H1 (cell line): ENCODE data around the gene MECR. TPM values are rescaled to one million over a fixed set of nuclear protein-coding genes. Genes with fewer than 3 reads are reported as not detected.
A peak's percentile ranks its signal among the peaks of the same experiment; 100 is the strongest.

Experiments
- ASH2L ChIP-seq: fragments of 200-600, 300-600 bp; sonication (generic); IDR thresholded peaks from one replicate; pipeline ENCODE4 v1.7.1; 2017; ENCODE audit warnings: low read length
- ATF3 ChIP-seq: IDR thresholded peaks from 2 replicates; pipeline ENCODE4 v1.6.1; 2011; ENCODE audit warnings: low read depth, mild to moderate bottlenecking, low read length; ENCODE audit not compliant: insufficient read depth
- BACH1 ChIP-seq: IDR thresholded peaks from 2 replicates; pipeline ENCODE4 v1.6.1; 2012; ENCODE audit warnings: low read length, improper control_type of control experiment
- BCL11A ChIP-seq, 2 experiments: IDR thresholded peaks; one replicate each; pipeline ENCODE4 v1.6.1; 2011; ENCODE audit warnings: low read depth in 2 of 2, low read length in 2 of 2, mild to moderate bottlenecking in 2 of 2
- BRCA1 ChIP-seq: IDR thresholded peaks from 2 replicates; pipeline ENCODE4 v1.6.1; 2012; ENCODE audit warnings: low read depth, low read length, improper control_type of control experiment
- CEBPB ChIP-seq: IDR thresholded peaks from 2 replicates; pipeline ENCODE4 v1.6.1; 2012; ENCODE audit warnings: low read depth, low read length
- CHD2 ChIP-seq: IDR thresholded peaks from 2 replicates; pipeline ENCODE4 v1.6.1; 2012; ENCODE audit warnings: low read length, improper control_type of control experiment
- CREB1 ChIP-seq: IDR thresholded peaks from 2 replicates; pipeline ENCODE4 v1.6.1; 2012; ENCODE audit warnings: inconsistent platforms
- CTBP2 ChIP-seq: IDR thresholded peaks from 2 replicates; pipeline ENCODE4 v1.7.0; 2011; ENCODE audit warnings: borderline replicate concordance, mild to moderate bottlenecking, moderate library complexity, mixed read lengths, low read length; ENCODE audit not compliant: insufficient read depth, insufficient read length
- EGR1 ChIP-seq: IDR thresholded peaks from 2 replicates; pipeline ENCODE4 v1.6.1; 2011; ENCODE audit warnings: low read depth, low read length, borderline replicate concordance
- EP300 ChIP-seq, 2 experiments: IDR thresholded peaks; 1 replicate in 1 of 2; 2 replicates in 1 of 2; pipeline ENCODE4 v1.6.1; 2011 to 2012; ENCODE audit warnings: low read depth in 2 of 2, low read length in 2 of 2, mild to moderate bottlenecking in 2 of 2, borderline replicate concordance in 1 of 2, inconsistent platforms in 1 of 2, moderate library complexity in 1 of 2
- HDAC6 ChIP-seq: IDR thresholded peaks from one replicate; pipeline ENCODE4 v1.7.1; 2012; ENCODE audit warnings: low read depth, mild to moderate bottlenecking, inconsistent platforms, low read length, moderate library complexity
- JUN ChIP-seq: IDR thresholded peaks from 2 replicates; pipeline ENCODE4 v1.6.1; 2011; ENCODE audit warnings: low read depth, mild to moderate bottlenecking, improper control_type of control experiment, low read length
- KDM1A ChIP-seq: fragments of 200-600, 300-600 bp; sonication (generic); IDR thresholded peaks from 2 replicates; pipeline ENCODE4 v1.7.1; 2016; ENCODE audit warnings: mild to moderate bottlenecking, low read length, borderline replicate concordance
- KDM4A ChIP-seq: IDR thresholded peaks from one replicate; pipeline ENCODE4 v1.7.1; 2012; ENCODE audit warnings: low read depth, mild to moderate bottlenecking, moderate library complexity, low read length, inconsistent platforms; ENCODE audit not compliant: severe bottlenecking
- POLR2AphosphoS5 ChIP-seq: IDR thresholded peaks from 2 replicates; pipeline ENCODE4 v1.6.1; 2011; ENCODE audit warnings: low read depth, low read length
- POU5F1 ChIP-seq: IDR thresholded peaks from 2 replicates; pipeline ENCODE4 v1.6.1; 2011; ENCODE audit warnings: low read depth, mild to moderate bottlenecking, low read length, moderate library complexity
- RBBP5 ChIP-seq: IDR thresholded peaks from 2 replicates; pipeline ENCODE4 v1.7.1; 2012; ENCODE audit warnings: low read depth, mild to moderate bottlenecking, inconsistent platforms, low read length, moderate library complexity, borderline replicate concordance
- SIN3A ChIP-seq, 2 experiments: IDR thresholded peaks in 1 of 2; conservative IDR thresholded peaks in 1 of 2; 2 replicates each; pipeline ENCODE4 v1.6.1; 2011 to 2012; ENCODE audit warnings: low read length in 2 of 2, improper control_type of control experiment in 1 of 2, low read depth in 1 of 2, mild to moderate bottlenecking in 1 of 2
- SP2 ChIP-seq: IDR thresholded peaks from 2 replicates; pipeline ENCODE4 v1.6.1; 2012; ENCODE audit warnings: mild to moderate bottlenecking, low read length, inconsistent platforms
- SP4 ChIP-seq: IDR thresholded peaks from 2 replicates; pipeline ENCODE4 v1.6.1; 2012; ENCODE audit warnings: low read length, inconsistent platforms
- SUZ12 ChIP-seq: fragments of 200-600 bp; sonication (generic); IDR thresholded peaks from 2 replicates; pipeline ENCODE4 v1.6.1; 2012; ENCODE audit warnings: mild to moderate bottlenecking, inconsistent platforms, low read length, moderate library complexity, mixed read lengths
- TAF7 ChIP-seq: optimal IDR thresholded peaks from 2 replicates; pipeline ENCODE3; 2011; ENCODE audit warnings: low read depth, mild to moderate bottlenecking, inconsistent platforms, low read length, moderate library complexity, borderline replicate concordance
- TEAD4 ChIP-seq: IDR thresholded peaks from 2 replicates; pipeline ENCODE4 v1.6.1; 2012; ENCODE audit warnings: low read depth, low read length, inconsistent platforms, mixed read lengths
- USF2 ChIP-seq: IDR thresholded peaks from 2 replicates; pipeline ENCODE4 v1.6.1; 2011; ENCODE audit warnings: low read length, improper control_type of control experiment
- polyA plus RNA-seq, 7 experiments: library from polyadenylated mRNA; depleted of rRNA in 3 of 7; stranded (reverse) in 5 of 7; unstranded in 2 of 7; fragments of >200 nt in 5 of 7; fragments of 200-250 nt in 2 of 7; gene quantifications; 1 replicate in 5 of 7; 2 replicates in 1 of 7; 4 replicates in 1 of 7; pipeline versions ENCODE4 v1.2.1 to v1.2.3, GENCODE V29; 2011 to 2013; ENCODE audit warnings: missing spikeins in 2 of 7, mixed read lengths in 2 of 7
- total RNA-seq: library from RNA; stranded (reverse); fragmentation: NEBNext Ultra II Directional; extraction: Animal tissue kit (Norgen Biotek cat#: 25700); gene quantifications from 2 replicates; pipeline ENCODE4 v1.2.1, GENCODE V29; 2021

The MECR gene
- total and polyA plus RNA-seq, 2 of the 8 experiments (the other 6 are each of a cell fraction or from before 2014, with no cell fraction given), result 24.2 to 24.4 TPM

GRCh38 chr1:29240400-29240837, 9.7 kb upstream of the MECR start (continued):
- TF ChIP-seq SUZ12 (no peak), CHD2 (0 out of 2 replicates have a peak, but pooled peaks have one; percentile 30), CREB1 (0 out of 2 replicates have a peak, but pooled peaks have one; percentile 34), BACH1 (no peak), ATF3 (no peak), USF2 (no peak), TAF7 (no peak), EP300 (IDR thresholded peaks at IDR 0.05; ENCODE audit: borderline replicate concordance in 1 of 2, low read depth in 2 of 2, low read length in 2 of 2) (peak in 1 of 2 experiments; percentile 52; a peak in 1 of 3 replicates), POLR2AphosphoS5 (no peak), SP4 (0 out of 2 replicates have a peak, but pooled peaks have one; percentile 43), SIN3A (conservative IDR thresholded peaks at IDR 0.05 in 1 of 2, IDR thresholded peaks at IDR 0.05 in 1 of 2; ENCODE audit: low read depth in 1 of 2, low read length in 2 of 2) (no peak; a peak in 1 of 4 replicates), JUN (no peak), SP2 (no peak), TEAD4 (peak; percentile 91), ASH2L (peak; percentile 53), HDAC6 (no peak), BCL11A (IDR thresholded peaks at IDR 0.05; ENCODE audit: low read depth in 2 of 2, low read length in 2 of 2) (no peak), KDM4A (no peak), CEBPB (no peak), POU5F1 (no peak), BRCA1 (no peak), KDM1A (no peak), RBBP5 (no peak), CTBP2 (no peak), EGR1 (no peak)
